Progenitor cell of endocrine pancreas (in vitro differentiated cells): ENCODE data around the gene C9orf40. TPM values are rescaled to one million over a fixed set of nuclear protein-coding genes. Genes with fewer than 3 reads are reported as not detected.

Experiments used
- DNase-seq: peaks from one replicate; pipeline ENCODE4 v3.0.0; 2021; ENCODE audit warnings: low spot score; ENCODE audit not compliant: unreplicated experiment
- H3K27ac Mint-ChIP-seq: 2 replicates; pipeline ENCODE4 v1.8.0; 2021; ENCODE audit warnings: mild to moderate bottlenecking, moderate library complexity, mixed read lengths
- H3K27me3 Mint-ChIP-seq: 2 replicates; pipeline ENCODE4 v1.8.0; 2021; ENCODE audit warnings: mixed read lengths
- H3K36me3 Mint-ChIP-seq: 2 replicates; pipeline ENCODE4 v1.8.0; 2022; ENCODE audit warnings: mixed read lengths; ENCODE audit not compliant: insufficient read depth
- H3K4me1 Mint-ChIP-seq: 2 replicates; pipeline ENCODE4 v1.8.0; 2021; ENCODE audit warnings: low read depth, mixed read lengths
- H3K4me3 Mint-ChIP-seq: 2 replicates; pipeline ENCODE4 v1.8.0; 2021; ENCODE audit warnings: low read depth, mild to moderate bottlenecking, moderate library complexity, mixed read lengths
- H3K9me3 Mint-ChIP-seq: 2 replicates; pipeline ENCODE4 v1.8.0; 2021; ENCODE audit warnings: low read depth, mixed read lengths
- total RNA-seq: library from RNA; stranded (reverse); gene quantifications from 2 replicates; pipeline ENCODE4 v1.2.1, GENCODE V29; 2021
- TF ChIP-seq, protein P1 (sequence below): fragments of 200-600 bp; sonication (generic); IDR thresholded peaks from one replicate; pipeline ENCODE4 v1.5.0; 2021; ENCODE audit warnings: antibody characterized with exemption, mild to moderate bottlenecking; ENCODE audit not compliant: unreplicated experiment

The C9orf40 gene
- total RNA-seq, 1 donor from 2014 or later = 5.1 TPM

GRCh38 chr9:74963056-74963455 lies 10.3 kb upstream of the C9orf40 start:
- peaks cover 10% of the 10 kb centered on the region for H3K36me3 Mint-ChIP-seq
- H3K27ac Mint-ChIP-seq = no peak overlapping the region
- peaks cover 23% of the 10 kb centered on the region for H3K9me3 Mint-ChIP-seq
- DNase-seq = no peak
- H3K27me3 Mint-ChIP-seq = no peaks in the 10 kb centered on the region
- H3K4me3 Mint-ChIP-seq = no peak overlapping the region
- TF ChIP-seq, protein P1, sequence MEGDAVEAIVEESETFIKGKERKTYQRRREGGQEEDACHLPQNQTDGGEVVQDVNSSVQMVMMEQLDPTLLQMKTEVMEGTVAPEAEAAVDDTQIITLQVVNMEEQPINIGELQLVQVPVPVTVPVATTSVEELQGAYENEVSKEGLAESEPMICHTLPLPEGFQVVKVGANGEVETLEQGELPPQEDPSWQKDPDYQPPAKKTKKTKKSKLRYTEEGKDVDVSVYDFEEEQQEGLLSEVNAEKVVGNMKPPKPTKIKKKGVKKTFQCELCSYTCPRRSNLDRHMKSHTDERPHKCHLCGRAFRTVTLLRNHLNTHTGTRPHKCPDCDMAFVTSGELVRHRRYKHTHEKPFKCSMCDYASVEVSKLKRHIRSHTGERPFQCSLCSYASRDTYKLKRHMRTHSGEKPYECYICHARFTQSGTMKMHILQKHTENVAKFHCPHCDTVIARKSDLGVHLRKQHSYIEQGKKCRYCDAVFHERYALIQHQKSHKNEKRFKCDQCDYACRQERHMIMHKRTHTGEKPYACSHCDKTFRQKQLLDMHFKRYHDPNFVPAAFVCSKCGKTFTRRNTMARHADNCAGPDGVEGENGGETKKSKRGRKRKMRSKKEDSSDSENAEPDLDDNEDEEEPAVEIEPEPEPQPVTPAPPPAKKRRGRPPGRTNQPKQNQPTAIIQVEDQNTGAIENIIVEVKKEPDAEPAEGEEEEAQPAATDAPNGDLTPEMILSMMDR = no peak
- H3K4me1 Mint-ChIP-seq = no peaks in the 10 kb centered on the region

DNA sequence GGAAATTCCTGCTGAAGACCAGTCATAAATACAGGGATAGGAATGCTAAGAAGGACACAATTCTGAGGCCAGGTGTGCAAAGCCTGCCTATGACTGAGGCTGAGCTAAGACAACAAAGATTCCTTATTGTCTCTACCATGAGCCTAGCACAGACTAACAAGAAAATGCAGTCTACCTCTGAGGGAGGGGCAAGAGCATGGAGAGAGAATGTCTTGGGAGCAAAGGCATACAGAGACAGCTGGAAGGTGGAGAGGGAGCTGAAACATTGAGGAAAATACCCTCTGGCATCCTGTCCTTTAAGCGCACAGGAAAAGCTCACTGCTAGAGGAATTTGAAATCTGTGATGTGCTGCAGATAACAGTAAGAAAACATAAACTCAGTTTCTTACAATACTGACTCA lies 8.8 kb upstream of the C9orf40 start:
- TF ChIP-seq, protein P1 = no peak
- DNase-seq = no peak
- Mint-ChIP-seq H3K36me3 (peaks cover 10% of the 10 kb centered on the region), H3K4me3 (no peak overlapping the region), H3K27ac (no peak overlapping the region), H3K27me3 (no peaks in the 10 kb centered on the region), H3K4me1 (no peaks in the 10 kb centered on the region), H3K9me3 (peaks cover 23% of the 10 kb centered on the region)

DNA sequence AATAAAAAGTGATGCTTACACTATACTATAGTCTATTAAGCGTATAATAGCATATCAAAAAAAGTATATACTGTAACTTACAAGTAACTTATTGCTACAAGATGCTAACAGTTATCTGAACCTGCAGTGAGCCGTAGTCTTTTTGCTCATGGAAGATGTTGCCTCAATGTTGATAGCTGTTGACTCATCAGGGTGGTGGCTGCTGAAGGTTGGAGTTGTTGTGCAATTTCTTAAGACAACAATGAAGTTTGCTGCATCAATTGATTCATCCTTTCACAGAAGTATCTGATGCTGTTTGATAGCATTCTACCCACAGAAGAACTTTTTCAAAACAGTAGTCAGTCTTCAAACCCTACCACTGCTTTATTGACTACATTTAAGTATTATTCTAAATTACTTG lies 7.8 kb upstream of the C9orf40 start:
- DNase-seq = no peak
- TF ChIP-seq, protein P1 = no peak
- no peaks in the 10 kb centered on the region for H3K4me1 Mint-ChIP-seq
- peaks cover 10% of the 10 kb centered on the region for H3K36me3 Mint-ChIP-seq
- peaks cover 23% of the 10 kb centered on the region for H3K9me3 Mint-ChIP-seq
- H3K4me3 Mint-ChIP-seq = no peak overlapping the region
- H3K27me3 Mint-ChIP-seq = no peaks in the 10 kb centered on the region
- no peak overlapping the region for H3K27ac Mint-ChIP-seq

DNA sequence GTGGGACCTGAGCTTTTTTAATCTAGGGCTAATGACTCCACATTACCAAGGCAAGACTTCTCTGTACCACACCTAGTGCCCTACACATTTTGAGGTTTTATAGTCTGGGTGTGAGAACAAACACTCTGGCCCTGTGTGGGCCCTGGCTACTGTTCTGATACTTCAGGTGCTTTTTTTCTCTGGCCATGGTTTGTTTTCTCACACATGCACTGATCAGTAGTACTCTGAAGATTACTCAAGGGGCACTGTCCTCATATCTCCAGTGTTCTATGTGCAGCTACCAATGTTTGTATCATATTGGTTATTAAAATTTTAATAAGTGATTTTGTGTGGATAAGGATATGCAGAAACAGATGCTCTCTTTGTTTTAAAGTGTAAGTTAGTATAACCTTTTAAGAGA lies 5.9 kb upstream of the C9orf40 start:
- Mint-ChIP-seq H3K9me3 (peaks cover 23% of the 10 kb centered on the region), H3K27ac (no peak overlapping the region), H3K4me1 (no peaks in the 10 kb centered on the region), H3K4me3 (no peak overlapping the region), H3K27me3 (no peaks in the 10 kb centered on the region), H3K36me3 (peaks cover 8% of the 10 kb centered on the region)
- DNase-seq = no peak
- TF ChIP-seq, protein P1 = no peak

- peak overlapping the region; percentile 84 for H3K4me3 Mint-ChIP-seq
- H3K36me3 Mint-ChIP-seq = no peaks in the 10 kb centered on the region
- H3K4me1 Mint-ChIP-seq = peaks cover 2% of the 10 kb centered on the region
- no peak for DNase-seq
- no peaks in the 10 kb centered on the region for H3K9me3 Mint-ChIP-seq
- TF ChIP-seq, protein P1 = no peak
- no peaks in the 10 kb centered on the region for H3K27me3 Mint-ChIP-seq
- H3K27ac Mint-ChIP-seq = peak overlapping the region; percentile 76
These were observed 581 bp upstream of the C9orf40 start for GRCh38 chr9:74953235-74953751.
